ENCODE data around the gene GRN. TPM values are rescaled to one million over a fixed set of nuclear protein-coding genes. Genes with fewer than 3 reads are reported as not detected.

GRN gene
- total and polyA plus RNA-seq, 2 of the 8 experiments (the other 6 are each of a cell fraction or from before 2014, with no cell fraction given), result 108 to 387 TPM

DNA sequence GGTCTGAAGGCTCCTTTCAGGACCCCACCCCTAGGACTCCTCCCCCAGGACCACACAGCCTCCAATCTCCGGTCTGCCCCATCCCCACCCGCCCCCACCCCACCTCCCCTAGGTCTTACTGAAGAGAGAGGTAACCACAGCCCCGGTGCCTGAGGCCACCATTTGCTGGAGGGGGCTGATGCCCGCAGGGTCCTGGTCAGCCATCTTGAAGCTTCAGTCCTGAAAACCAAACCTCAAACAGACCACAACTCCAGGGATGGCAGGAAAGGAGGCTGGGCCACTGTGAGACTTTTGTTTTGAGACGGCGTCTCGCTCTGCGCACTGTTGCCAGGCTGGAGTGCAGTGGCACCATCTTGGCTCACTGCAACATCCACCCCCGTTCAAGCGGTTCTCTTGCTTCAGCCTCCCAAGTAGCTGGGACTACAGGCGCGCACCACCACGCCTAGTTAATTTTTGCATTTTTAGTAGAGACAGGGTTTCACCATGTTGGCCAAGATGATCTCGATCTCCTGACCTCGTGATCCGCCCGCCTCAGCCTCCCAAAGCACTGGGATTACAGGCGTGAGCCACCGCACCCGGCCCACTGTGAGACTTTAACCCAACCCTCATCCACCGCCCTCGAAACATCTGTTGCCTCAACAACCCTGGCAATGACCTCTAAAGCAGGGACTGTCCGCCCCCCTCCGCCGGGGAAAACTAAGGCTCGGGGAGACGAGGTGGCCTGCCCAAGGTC lies 21.6 kb upstream of the GRN start:
- Histone ChIP-seq H3K79me1 (ENCODE audit: low read depth, low read length) (peaks cover 11% of the 10 kb centered on the region), H3K79me2 (ENCODE audit: control insufficient read depth in 1 of 2, insufficient read depth in 2 of 2, low read length in 2 of 2) (peaks cover 3 to 13% of the 10 kb centered on the region in 2 experiments; a peak in 3 of 4 replicates), H3K4me2 (ENCODE audit: insufficient read depth in 1 of 2, low read depth in 2 of 2, low read length in 2 of 2) (peak overlapping the region; percentile 83 to 97), H3K9me3 (ENCODE audit: insufficient read depth in 2 of 2, low read depth in 1 of 2, low read length in 1 of 2) (no peaks in the 10 kb centered on the region), H2AK5ac (ENCODE audit: low read depth, low read length) (0 out of 2 replicates have a peak overlapping the region, but pooled peaks have one; percentile 53), H3K4ac (replicated peaks; ENCODE audit: insufficient read length, low read depth, low read length) (no peak overlapping the region), H2BK5ac (ENCODE audit: low read depth, low read length) (peak overlapping the region; percentile 44; the same call in 1 of the 2 replicates), H3K23me2 (ENCODE audit: low read depth, low read length) (peaks cover 13% of the 10 kb centered on the region; the same call in 1 of the 2 replicates), H3K4me3 (ENCODE audit: extremely low read depth in 1 of 4, insufficient read depth in 2 of 4, low read depth in 3 of 4, low read length in 4 of 4) (peak overlapping the region; percentile 74 to 92 (median 84)), H2BK12ac (ENCODE audit: low read depth, low read length) (no peak overlapping the region), H2BK20ac (ENCODE audit: low read length) (no peak overlapping the region), H3K14ac (ENCODE audit: insufficient read length) (no peak overlapping the region), H4K8ac (ENCODE audit: extremely low read depth, insufficient read depth, low read length) (no peak overlapping the region), H3K36me3 (ENCODE audit: control insufficient read depth in 2 of 4, insufficient read depth in 4 of 4, low read length in 3 of 4) (peaks cover 7 to 30% (median 22%) of the 10 kb centered on the region in 4 experiments; a peak in 7 of 8 replicates), H4K20me1 (replicated peaks in 1 of 2; ENCODE audit: control insufficient read depth in 1 of 2, insufficient read depth in 2 of 2, low read length in 2 of 2) (peaks cover 3 to 15% of the 10 kb centered on the region in 2 experiments), H2BK15ac (ENCODE audit: low read length) (no peak overlapping the region), H2BK120ac (replicated peaks; ENCODE audit: low read depth, low read length) (no peak overlapping the region), H3K18ac (ENCODE audit: extremely low read depth, low read length) (peak overlapping the region; percentile 96), H3K56ac (replicated peaks; ENCODE audit: insufficient read length, low read depth, low read length) (peak overlapping the region; percentile 59), H4K91ac (replicated peaks; ENCODE audit: insufficient read length, low read length) (peak overlapping the region; percentile 55), H3K23ac (ENCODE audit: insufficient read length) (no peak overlapping the region), H3K9ac (replicated peaks in 1 of 4; ENCODE audit: extremely low read depth in 1 of 4, low read depth in 3 of 4, low read length in 3 of 4) (peak overlapping the region; percentile 51 to 71 (median 64)), H3K4me1 (replicated peaks in 1 of 4; ENCODE audit: control insufficient read depth in 3 of 4, insufficient read depth in 4 of 4, low read length in 3 of 4) (peaks cover 0 to 11% (median 6%) of the 10 kb centered on the region in 4 experiments; a peak in 6 of 7 replicates), H3K27me3 (replicated peaks in 1 of 4; ENCODE audit: control insufficient read depth in 3 of 4, extremely low read depth in 1 of 4, insufficient read depth in 3 of 4, low read length in 3 of 4) (peaks cover 0 to 6% (median 0%) of the 10 kb centered on the region in 4 experiments; a peak in 5 of 7 replicates), H3K27ac (ENCODE audit: low read depth, low read length) (0 out of 2 replicates have a peak overlapping the region, but pooled peaks have one; percentile 29), H2AFZ (ENCODE audit: low read length) (no peak overlapping the region), H4K5ac (ENCODE audit: insufficient read length, low read depth, low read length) (no peak overlapping the region)
- WGBS, 2 experiments (ENCODE audit: extremely low coverage in 1 of 2, insufficient coverage in 1 of 2, insufficient read length in 1 of 2, insufficient replicate concordance in 2 of 2, low coverage in 1 of 2, low lambda C conversion rate in 2 of 2, missing lambda C conversion rate in 1 of 2), result 76% methylated on average over 25 of the region's 27 CpGs; no CpG with 5 or more reads in 1 of the 2 experiments
- no peak for DNase-seq (ENCODE audit: low read depth in 1 of 2, low spot score in 2 of 2)
- TF ChIP-seq JUND (IDR thresholded peaks at IDR 0.05; ENCODE audit: low read length), result no peak
- no peak for TF ChIP-seq NRF1 (IDR thresholded peaks at IDR 0.05; ENCODE audit: low read depth, low read length)
- TF ChIP-seq KDM4A (IDR thresholded peaks at IDR 0.05; ENCODE audit: low read depth, low read length, severe bottlenecking), result peak; percentile 5
- no peak for TF ChIP-seq CHD1 (IDR thresholded peaks at IDR 0.05; ENCODE audit: low read depth, low read length)
- TF ChIP-seq CREB1 (IDR thresholded peaks at IDR 0.05), result no peak
- no peak for TF ChIP-seq TAF7 (optimal IDR thresholded peaks at IDR 0.05; ENCODE audit: borderline replicate concordance, low read depth, low read length)
- TF ChIP-seq GTF2F1 (IDR thresholded peaks at IDR 0.05; ENCODE audit: borderline replicate concordance, low read depth, low read length), result no peak
- TF ChIP-seq YY1 (IDR thresholded peaks at IDR 0.05; ENCODE audit: low read depth, low read length), result 0 out of 2 replicates have a peak, but pooled peaks have one; percentile 37
- ChIA-PET POLR2A (ENCODE audit: partially characterized antibody) (interaction anchor here (0.7 to 14.6 kb wide), 10 partner anchors 8 to 190 kb away, joined by 3 to 135 read pairs (median 4); partner anchors contain the start of genes GRN, RUNDC3A and UBTF), CTCF (ENCODE audit: partially characterized antibody) (interaction anchor here (0.7 to 3.9 kb wide), 5 partner anchors 12 to 119 kb away, joined by 3 to 19 read pairs (median 5); partner anchors contain the start of gene GRN)
- no peak for FAIRE-seq
